ENCODE measurements around the gene FMO2. TPM values are rescaled to one million over a fixed set of nuclear protein-coding genes. Genes with fewer than 3 reads are reported as not detected.
A peak's percentile ranks its signal among the peaks of the same experiment; 100 is the strongest.

The FMO2 gene
- polyA plus RNA-seq, 1 donor (not counting 4 experiments of a cell fraction or from before 2014, with no cell fraction given), result 0.05 TPM

DNA sequence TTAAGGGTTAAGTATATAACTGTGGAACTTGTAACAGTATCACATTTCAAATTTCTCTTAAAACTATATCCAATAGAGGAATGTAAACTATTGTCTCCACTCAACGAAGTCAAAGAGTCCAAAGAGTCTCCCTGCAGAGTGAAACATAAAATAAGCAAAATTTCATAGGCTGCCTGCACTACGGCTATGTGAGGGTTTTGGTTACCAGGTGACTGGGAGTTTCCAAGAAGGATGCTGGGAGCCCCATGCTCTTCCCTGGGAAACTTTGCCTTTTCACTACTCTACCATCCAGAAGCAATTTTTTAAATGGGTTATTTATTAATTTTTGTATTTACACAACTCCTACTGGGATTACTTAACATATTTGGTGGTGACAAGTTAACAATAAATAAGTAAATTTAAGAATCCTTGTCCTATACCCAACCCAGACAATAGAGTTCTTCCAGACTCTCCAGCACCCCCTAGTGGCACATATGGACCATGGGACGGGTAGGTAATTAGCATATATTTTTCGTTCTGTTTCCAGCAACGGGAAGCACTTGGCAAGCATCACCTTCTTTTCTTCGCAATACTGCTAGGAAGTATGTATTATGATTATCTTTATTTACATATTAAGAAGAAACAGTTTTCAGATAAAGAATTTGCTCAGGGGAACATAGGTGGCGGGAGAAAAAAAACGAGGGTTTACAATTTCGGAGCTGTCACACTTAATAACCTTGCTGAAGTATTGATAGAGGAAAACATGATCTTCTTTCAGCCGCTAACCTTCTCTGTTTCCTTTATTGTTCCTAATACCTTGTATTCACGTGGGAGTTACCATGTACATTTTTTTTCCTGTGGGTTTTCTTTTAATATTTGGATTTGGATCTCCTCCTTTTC lies 3.5 kb downstream of the FMO2 start:
- no peak overlapping the region for H3K9ac ChIP-seq (ENCODE audit: control insufficient read depth, extremely low read depth, insufficient read depth, low read length)
- no peak overlapping the region for H3K27ac ChIP-seq (ENCODE audit: control insufficient read depth, insufficient read depth, low read length)
- no peaks in the 10 kb centered on the region for H3K4me1 ChIP-seq (ENCODE audit: control insufficient read depth, extremely low read depth, insufficient read depth, low read length)
- peak; percentile 30 for DNase-seq (ENCODE audit: low read depth, low spot score)
- FAIRE-seq, result no peak
- peak overlapping the region; percentile 75 for H2AFZ ChIP-seq (ENCODE audit: control insufficient read depth, low read length)
- H3K79me2 ChIP-seq (ENCODE audit: control insufficient read depth, insufficient read depth, low read length), result no peaks in the 10 kb centered on the region
- H3K36me3 ChIP-seq (ENCODE audit: control insufficient read depth in 2 of 2, extremely low read depth in 1 of 2, insufficient read depth in 2 of 2, low read length in 2 of 2), result no peaks in the 10 kb centered on the region
- H3K9me1 ChIP-seq (ENCODE audit: control insufficient read depth, extremely low read depth, insufficient read depth, low read length), result no peaks in the 10 kb centered on the region
- no peaks in the 10 kb centered on the region for H3K9me3 ChIP-seq (ENCODE audit: control insufficient read depth, low read depth, low read length)
- dilution Hi-C loops (cut with MboI; ENCODE audit: extremely low pct_ligation_motif_present, low sequenced_read_pairs), result no loop called here
- H3K4me3 ChIP-seq (ENCODE audit: control insufficient read depth in 2 of 3, extremely low read depth in 1 of 3, insufficient read depth in 2 of 3, low read depth in 1 of 3, low read length in 3 of 3), result peak overlapping the region in 1 of 3 experiments; percentile 35
- no peaks in the 10 kb centered on the region for H4K20me1 ChIP-seq (ENCODE audit: control insufficient read depth, extremely low read depth, insufficient read depth, low read length)
- H3K4me2 ChIP-seq (ENCODE audit: control insufficient read depth, extremely low read depth, insufficient read depth, low read depth, low read length), result peak overlapping the region; percentile 54
- no peaks in the 10 kb centered on the region for H3K27me3 ChIP-seq (ENCODE audit: control insufficient read depth, extremely low read depth, insufficient read depth, low read length)
- TF ChIP-seq, protein P1, sequence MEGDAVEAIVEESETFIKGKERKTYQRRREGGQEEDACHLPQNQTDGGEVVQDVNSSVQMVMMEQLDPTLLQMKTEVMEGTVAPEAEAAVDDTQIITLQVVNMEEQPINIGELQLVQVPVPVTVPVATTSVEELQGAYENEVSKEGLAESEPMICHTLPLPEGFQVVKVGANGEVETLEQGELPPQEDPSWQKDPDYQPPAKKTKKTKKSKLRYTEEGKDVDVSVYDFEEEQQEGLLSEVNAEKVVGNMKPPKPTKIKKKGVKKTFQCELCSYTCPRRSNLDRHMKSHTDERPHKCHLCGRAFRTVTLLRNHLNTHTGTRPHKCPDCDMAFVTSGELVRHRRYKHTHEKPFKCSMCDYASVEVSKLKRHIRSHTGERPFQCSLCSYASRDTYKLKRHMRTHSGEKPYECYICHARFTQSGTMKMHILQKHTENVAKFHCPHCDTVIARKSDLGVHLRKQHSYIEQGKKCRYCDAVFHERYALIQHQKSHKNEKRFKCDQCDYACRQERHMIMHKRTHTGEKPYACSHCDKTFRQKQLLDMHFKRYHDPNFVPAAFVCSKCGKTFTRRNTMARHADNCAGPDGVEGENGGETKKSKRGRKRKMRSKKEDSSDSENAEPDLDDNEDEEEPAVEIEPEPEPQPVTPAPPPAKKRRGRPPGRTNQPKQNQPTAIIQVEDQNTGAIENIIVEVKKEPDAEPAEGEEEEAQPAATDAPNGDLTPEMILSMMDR (optimal IDR thresholded peaks at IDR 0.05 in 1 of 3, IDR thresholded peaks at IDR 0.05 in 1 of 3, conservative IDR thresholded peaks at IDR 0.05 in 1 of 3; ENCODE audit: extremely low read depth in 1 of 3, insufficient read depth in 2 of 3, low read length in 3 of 3), result peak; percentile 67 to 77 (median 73)
- no peak for TF ChIP-seq EZH2 (IDR thresholded peaks at IDR 0.05; ENCODE audit: low read length)

- Histone ChIP-seq H3K36me3 (ENCODE audit: control insufficient read depth in 2 of 2, extremely low read depth in 1 of 2, insufficient read depth in 2 of 2, low read length in 2 of 2) (no peaks in the 10 kb centered on the region), H3K4me1 (ENCODE audit: control insufficient read depth, extremely low read depth, insufficient read depth, low read length) (no peaks in the 10 kb centered on the region), H3K9me1 (ENCODE audit: control insufficient read depth, extremely low read depth, insufficient read depth, low read length) (no peaks in the 10 kb centered on the region), H3K27ac (ENCODE audit: control insufficient read depth, insufficient read depth, low read length) (no peak overlapping the region), H3K4me3 (ENCODE audit: control insufficient read depth in 2 of 3, extremely low read depth in 1 of 3, insufficient read depth in 2 of 3, low read depth in 1 of 3, low read length in 3 of 3) (no peak overlapping the region), H3K79me2 (ENCODE audit: control insufficient read depth, insufficient read depth, low read length) (no peaks in the 10 kb centered on the region), H4K20me1 (ENCODE audit: control insufficient read depth, extremely low read depth, insufficient read depth, low read length) (no peaks in the 10 kb centered on the region), H3K9me3 (ENCODE audit: control insufficient read depth, low read depth, low read length) (no peaks in the 10 kb centered on the region), H3K9ac (ENCODE audit: control insufficient read depth, extremely low read depth, insufficient read depth, low read length) (no peak overlapping the region), H3K27me3 (ENCODE audit: control insufficient read depth, extremely low read depth, insufficient read depth, low read length) (no peaks in the 10 kb centered on the region), H2AFZ (ENCODE audit: control insufficient read depth, low read length) (no peak overlapping the region), H3K4me2 (ENCODE audit: control insufficient read depth, extremely low read depth, insufficient read depth, low read depth, low read length) (no peak overlapping the region)
- dilution Hi-C loops (cut with MboI; ENCODE audit: extremely low pct_ligation_motif_present, low sequenced_read_pairs), result no loop called here
- DNase-seq (ENCODE audit: low read depth, low spot score) (no peak), FAIRE-seq (no peak)
- TF ChIP-seq, protein P1 (optimal IDR thresholded peaks at IDR 0.05 in 1 of 3, IDR thresholded peaks at IDR 0.05 in 1 of 3, conservative IDR thresholded peaks at IDR 0.05 in 1 of 3; ENCODE audit: extremely low read depth in 1 of 3, insufficient read depth in 2 of 3, low read length in 3 of 3), result no peak
- TF ChIP-seq EZH2 (IDR thresholded peaks at IDR 0.05; ENCODE audit: low read length), result no peak
These were observed 6.9 kb downstream of the FMO2 start for GRCh38 chr1:171191992-171192391.
